ENCODE measurements around the gene SYCE1L.

DNA sequence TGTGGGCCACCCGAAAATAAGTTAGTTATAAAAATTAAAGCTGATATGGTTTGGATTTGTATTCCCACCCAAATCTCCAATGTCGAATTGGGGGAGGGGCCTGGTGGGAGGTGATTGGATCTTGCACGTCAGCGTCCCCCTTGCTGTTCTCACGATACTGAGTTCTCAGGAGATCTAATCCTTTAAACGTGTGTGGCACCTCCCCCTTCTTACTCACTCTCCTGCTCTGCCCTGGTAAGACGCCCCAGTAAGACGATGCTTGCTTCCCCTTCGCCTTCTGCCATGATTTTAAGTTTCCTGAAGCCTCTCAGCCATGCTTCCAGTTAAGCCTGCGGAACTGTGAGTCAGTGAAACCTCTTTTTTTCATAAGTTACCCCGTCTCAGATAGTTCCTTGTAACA lies 35.4 kb downstream of the SYCE1L start:
- TF ChIP-seq EP300 (IDR thresholded peaks at IDR 0.05), result no peak
- TF ChIP-seq, protein P1, sequence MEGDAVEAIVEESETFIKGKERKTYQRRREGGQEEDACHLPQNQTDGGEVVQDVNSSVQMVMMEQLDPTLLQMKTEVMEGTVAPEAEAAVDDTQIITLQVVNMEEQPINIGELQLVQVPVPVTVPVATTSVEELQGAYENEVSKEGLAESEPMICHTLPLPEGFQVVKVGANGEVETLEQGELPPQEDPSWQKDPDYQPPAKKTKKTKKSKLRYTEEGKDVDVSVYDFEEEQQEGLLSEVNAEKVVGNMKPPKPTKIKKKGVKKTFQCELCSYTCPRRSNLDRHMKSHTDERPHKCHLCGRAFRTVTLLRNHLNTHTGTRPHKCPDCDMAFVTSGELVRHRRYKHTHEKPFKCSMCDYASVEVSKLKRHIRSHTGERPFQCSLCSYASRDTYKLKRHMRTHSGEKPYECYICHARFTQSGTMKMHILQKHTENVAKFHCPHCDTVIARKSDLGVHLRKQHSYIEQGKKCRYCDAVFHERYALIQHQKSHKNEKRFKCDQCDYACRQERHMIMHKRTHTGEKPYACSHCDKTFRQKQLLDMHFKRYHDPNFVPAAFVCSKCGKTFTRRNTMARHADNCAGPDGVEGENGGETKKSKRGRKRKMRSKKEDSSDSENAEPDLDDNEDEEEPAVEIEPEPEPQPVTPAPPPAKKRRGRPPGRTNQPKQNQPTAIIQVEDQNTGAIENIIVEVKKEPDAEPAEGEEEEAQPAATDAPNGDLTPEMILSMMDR (IDR thresholded peaks at IDR 0.05), result no peak
